Tibial nerve (tissue), 4 donors: ENCODE results near the gene ARID4B.

Experiments
- CTCF ChIP-seq, 5 experiments: fragments of 200-600 bp in 3 of 5; fragments of 450-650 bp in 2 of 5; sonication (generic) in 3 of 5; IDR thresholded peaks; one replicate each; pipeline ENCODE4 v1.5.1; 2016 to 2019; ENCODE audit warnings: antibody characterized with exemption in 5 of 5, mild to moderate bottlenecking in 3 of 5, moderate library complexity in 2 of 5
- EP300 ChIP-seq, 2 donors: sonication (generic); formaldehyde crosslinking; IDR thresholded peaks; one replicate each; pipeline ENCODE4 v1.6.1; 2017; ENCODE audit warnings: antibody characterized with exemption in 2 of 2, mild to moderate bottlenecking in 1 of 2
- POLR2A ChIP-seq, 2 donors: fragments of 450-650 bp; IDR thresholded peaks; one replicate each; pipeline ENCODE4 v1.6.1; 2017; ENCODE audit warnings: antibody characterized with exemption in 2 of 2, mild to moderate bottlenecking in 2 of 2, moderate library complexity in 2 of 2

GRCh38 chr1:235266325-235266724, 61.7 kb downstream of the ARID4B start:
- TF ChIP-seq POLR2A (IDR thresholded peaks at IDR 0.05) (no peak), CTCF (IDR thresholded peaks at IDR 0.05) (no peak), EP300 (IDR thresholded peaks at IDR 0.05) (no peak)
